GM18526 (cell line): ENCODE measurements around the gene COL4A1.

Source experiments
- POLR2A ChIP-seq: IDR thresholded peaks from 3 replicates; pipeline ENCODE4 v1.6.1; 2011; ENCODE audit not compliant: insufficient read length; ENCODE audit errors: extremely low read depth

The COL4A1 gene

DNA sequence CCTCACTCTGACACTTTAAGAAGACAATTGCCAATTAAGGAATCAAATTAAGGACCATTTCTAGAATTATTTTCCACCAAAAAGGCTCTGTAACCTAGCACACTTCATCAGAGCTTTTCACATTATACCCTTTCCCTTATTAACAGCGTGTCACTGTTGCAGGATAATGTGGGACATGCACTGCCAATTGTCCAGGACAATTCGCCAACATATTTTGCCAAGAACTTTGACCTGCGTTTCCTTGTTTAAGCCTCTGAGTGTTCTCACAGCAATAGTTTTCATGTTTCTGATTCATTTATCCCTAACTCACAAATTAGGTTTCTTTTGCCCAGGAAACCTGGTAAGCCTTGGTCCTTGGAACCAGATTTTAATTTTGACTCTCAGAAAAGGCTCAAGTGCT lies 13.3 kb downstream of the COL4A1 start:
- no peak for TF ChIP-seq POLR2A

DNA sequence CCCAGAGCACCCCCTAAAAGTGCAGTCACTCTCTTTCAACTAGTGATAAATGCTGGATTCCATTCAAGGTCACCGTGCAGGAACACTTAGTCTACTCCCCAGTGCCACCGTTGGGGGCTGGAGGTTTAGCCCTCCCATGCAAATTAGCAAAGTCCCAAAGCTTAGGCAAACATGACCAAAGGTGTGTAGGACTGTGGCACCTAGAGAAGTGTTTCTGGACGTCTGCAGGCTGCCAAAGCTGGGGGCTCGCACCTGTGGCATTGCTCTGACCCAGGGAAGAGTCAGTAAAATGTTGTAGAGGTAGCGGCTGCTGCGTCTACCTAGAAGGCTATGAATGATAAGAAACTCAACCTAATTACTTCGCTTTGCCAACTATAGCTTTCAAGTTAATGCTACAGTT lies 13.9 kb downstream of the COL4A1 start:
- no peak for TF ChIP-seq POLR2A

- TF ChIP-seq POLR2A, result no peak
Observed at GRCh38 chr13:110291286-110291685, 15.7 kb downstream of the COL4A1 start.

GRCh38 chr13:110290826-110291225 lies 16.1 kb downstream of the COL4A1 start:
- TF ChIP-seq POLR2A, result no peak

GRCh38 chr13:110290153-110290552 lies 16.8 kb downstream of the COL4A1 start:
- no peak for TF ChIP-seq POLR2A

DNA sequence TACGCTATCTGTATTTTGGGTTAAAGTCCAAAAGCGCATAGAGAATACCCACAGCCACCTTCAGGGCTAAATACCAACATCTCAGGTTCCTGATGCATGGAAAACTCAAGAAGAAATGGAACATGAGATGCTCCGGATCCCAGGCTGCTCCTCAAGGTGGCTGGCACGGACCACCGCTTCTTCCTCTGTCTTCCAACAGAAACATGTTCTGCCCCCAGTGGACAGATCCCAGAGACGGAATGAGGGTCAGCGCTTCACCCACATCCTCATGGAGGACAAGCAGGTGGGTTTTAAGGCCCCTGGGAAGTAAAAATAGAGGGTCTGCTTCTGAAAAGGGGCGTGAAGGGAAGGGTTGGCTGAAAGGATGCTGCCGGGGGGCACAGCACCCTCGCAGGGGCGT lies 17.3 kb downstream of the COL4A1 start:
- TF ChIP-seq POLR2A, result no peak

DNA sequence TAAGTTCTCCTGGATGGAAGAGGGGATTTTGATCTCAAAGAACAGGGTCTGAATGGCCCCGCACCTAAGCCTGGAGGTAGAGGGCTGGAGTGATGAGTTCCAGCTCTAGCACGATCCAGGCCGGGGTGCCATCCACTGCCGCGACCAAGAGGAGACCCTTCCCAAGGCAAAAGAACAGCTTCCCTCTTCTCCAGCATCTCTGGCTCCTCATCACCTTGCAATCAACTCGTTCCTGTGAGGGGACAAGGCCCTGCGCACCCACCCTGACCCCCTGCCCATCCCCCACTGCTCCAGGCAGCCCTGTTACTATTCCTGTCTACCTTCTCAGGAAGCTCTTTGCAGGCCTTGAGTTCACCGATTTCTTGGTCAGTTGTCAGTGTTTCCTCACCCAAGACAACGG lies 17.8 kb downstream of the COL4A1 start:
- TF ChIP-seq POLR2A, result no peak

GRCh38 chr13:110286833-110287819 lies 19.8 kb downstream of the COL4A1 start:
- no peak for TF ChIP-seq POLR2A

- no peak for TF ChIP-seq POLR2A
Observed at GRCh38 chr13:110285991-110286832, 20.7 kb downstream of the COL4A1 start.

DNA sequence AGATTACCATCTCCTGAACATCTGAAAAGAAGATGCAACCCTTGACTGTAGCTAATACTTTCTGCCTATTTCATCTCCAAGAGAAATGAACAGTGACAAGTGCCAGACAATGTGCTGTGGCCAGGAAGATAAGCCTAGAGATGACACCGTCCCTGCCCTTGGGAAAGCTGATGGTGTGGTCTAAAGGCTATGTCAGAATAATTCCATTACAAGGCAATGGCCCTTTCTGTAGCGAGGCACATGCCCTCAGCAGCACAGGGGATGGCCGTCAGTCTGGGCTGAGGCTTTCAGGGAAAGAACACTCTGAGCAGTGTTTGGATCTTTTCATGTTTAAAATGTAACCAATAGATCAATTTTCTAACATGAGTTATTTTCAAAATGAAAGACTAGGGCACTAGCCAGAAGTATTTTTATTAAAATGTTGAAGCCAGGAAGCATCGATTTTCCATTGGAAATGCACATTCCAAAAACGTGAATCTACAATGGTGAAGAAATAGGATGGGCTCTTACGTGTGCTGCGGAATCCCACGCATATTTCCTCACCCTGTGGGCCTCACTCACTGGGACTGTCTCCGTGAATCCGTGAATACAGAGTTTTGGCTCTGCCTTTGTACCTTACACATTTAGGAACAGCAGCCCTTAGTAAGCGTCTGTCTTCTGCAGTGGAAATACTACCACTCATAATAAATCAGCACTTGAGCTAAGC lies 22.0 kb downstream of the COL4A1 start:
- no peak for TF ChIP-seq POLR2A

- no peak for TF ChIP-seq POLR2A
Observed at GRCh38 chr13:110283736-110284517, 23.0 kb downstream of the COL4A1 start.

- TF ChIP-seq POLR2A, result no peak
Observed at GRCh38 chr13:110282316-110282841, 24.6 kb downstream of the COL4A1 start.

DNA sequence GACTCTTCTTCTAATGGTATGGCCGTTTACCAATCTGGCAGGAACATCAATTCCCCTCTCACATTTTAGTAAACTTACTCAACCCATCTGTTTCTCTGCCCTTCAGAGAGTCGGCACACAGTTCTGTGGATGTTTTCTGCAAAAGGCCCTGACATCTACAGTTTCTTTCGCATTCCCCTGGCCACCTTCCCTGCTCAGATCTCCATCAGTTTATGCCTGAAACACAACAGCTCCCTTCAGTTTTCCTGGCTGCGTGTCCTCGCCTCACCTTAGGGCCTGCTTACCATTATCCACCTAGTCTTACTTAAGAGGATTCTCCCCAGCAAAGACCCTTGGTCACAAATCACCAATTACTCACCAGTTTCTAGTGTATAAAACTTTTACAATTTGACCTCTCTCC lies 25.2 kb downstream of the COL4A1 start:
- TF ChIP-seq POLR2A, result no peak

DNA sequence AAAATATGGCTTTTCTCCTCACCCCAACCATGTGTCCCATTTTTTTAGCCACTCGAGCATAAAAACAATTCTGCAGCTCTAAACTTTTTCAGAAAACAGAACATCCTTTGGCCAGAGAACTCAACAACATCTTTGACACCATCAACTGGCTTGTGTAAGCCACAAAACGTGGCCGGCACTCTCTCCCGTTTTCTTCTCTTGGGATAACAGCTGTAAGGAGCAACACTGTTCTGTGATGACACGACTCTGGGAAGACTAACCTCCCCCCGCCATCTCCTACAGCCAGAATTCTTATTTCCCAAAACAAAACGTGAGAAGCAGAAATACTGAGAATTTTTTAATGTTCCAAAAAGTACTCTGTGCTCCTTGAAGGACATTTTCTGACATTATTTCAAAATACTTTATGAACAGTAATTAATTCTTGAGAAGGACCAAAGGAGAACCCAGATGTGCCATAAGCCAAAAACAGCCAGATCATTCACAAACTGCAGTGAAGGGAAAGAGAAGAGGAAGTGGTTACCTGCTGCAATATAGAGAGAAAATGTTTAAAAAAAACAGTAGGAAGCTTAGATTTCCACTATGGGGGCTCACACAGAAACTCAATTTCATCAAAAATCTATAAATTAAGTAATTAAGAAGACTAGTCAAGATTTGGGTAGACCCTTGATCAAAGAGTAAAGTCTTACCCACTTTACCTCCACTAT lies 25.8 kb downstream of the COL4A1 start:
- no peak for TF ChIP-seq POLR2A
